Activated effector memory CD4-positive, alpha-beta T cell treated with Interleukin-2 at 50 U/mL for 16 hours (primary cell): ENCODE results near the gene ANKS1A.
"Not testable (repeated sequence)": the region's sequence is repeated elsewhere in the genome, so short reads cannot be mapped to it uniquely, and the experiment has no call there.

ENCODE experiments used
- DNase-seq: peaks from one replicate; pipeline ENCODE4 v3.0.0-alpha.2; 2020

The ANKS1A gene

GRCh38 chr6:34887753-34888513 is 1.1 kb upstream of the ANKS1A start, which contains the start of gene TAF11:
TAF11 (minus strand) TSS chr6:34888042; CDS start chr6:34887957, 85 bp downstream.
- DNase-seq: peak; percentile 80

DNA sequence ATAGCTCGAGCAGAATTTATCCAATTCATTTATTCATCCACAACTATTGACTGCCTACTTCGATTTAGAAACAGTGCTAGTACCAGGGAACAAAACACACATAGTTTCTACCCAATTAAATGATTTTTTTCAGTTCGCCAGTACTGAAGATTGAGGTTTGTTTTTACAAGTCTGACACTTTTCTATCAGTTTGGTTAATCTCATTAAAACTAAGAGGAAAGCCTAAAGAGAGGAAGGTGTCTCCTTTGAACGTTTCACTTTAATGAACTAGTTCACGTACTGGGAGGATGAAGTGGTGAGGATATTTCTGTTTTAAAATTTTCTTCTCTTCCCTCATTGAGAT is 570 bp upstream of the ANKS1A start:
- DNase-seq: no peak

DNA sequence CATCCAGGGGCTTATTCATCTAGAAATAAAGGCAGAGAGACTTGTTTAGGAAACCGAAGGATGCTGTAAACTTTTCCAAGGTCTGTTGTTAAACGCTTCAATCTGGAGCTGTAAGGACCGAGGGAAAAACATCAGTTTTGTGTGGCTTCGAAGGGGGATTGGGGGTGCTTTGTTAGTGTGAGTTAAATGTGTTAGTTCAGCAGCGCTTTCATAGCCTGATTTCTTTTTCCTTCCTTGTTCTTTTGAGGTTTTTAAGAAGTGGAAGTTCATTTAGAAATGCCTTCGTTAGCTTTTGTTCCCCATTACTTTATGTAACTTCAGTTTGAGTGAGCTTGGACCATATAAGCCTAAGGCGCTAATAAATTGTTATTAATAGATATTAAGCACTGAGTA is 1.5 kb downstream of the ANKS1A start:
- DNase-seq: no peak

GRCh38 chr6:34891296-34891695 is 2.2 kb downstream of the ANKS1A start:
- no peak for DNase-seq

DNA sequence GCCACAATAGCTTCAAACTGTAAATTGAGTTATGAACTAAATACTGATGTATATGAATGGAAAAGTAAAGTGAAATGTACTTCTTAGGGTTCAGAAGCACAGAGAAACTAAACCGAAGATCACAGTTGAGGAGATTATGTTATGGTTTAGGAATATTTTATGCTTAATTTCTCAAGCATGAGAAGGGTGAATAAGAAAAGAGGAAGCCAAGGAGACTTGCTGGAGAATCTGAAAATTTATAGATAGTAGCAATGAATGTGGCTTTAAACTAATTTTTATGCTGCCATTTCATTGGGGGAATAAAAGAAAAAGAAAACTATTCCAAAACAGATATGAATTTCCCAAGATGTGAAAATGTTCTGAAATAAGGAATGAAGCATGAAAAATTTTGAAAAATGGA is 5.6 kb downstream of the ANKS1A start:
- DNase-seq: no peak

- DNase-seq: no peak
Measured at GRCh38 chr6:34897130-34897529, 8.1 kb downstream of the ANKS1A start.

GRCh38 chr6:34897716-34898115 is 8.7 kb downstream of the ANKS1A start:
- DNase-seq: no peak

- not testable (repeated sequence) for DNase-seq
Measured at GRCh38 chr6:34899748-34900147, 10.7 kb downstream of the ANKS1A start.

DNA sequence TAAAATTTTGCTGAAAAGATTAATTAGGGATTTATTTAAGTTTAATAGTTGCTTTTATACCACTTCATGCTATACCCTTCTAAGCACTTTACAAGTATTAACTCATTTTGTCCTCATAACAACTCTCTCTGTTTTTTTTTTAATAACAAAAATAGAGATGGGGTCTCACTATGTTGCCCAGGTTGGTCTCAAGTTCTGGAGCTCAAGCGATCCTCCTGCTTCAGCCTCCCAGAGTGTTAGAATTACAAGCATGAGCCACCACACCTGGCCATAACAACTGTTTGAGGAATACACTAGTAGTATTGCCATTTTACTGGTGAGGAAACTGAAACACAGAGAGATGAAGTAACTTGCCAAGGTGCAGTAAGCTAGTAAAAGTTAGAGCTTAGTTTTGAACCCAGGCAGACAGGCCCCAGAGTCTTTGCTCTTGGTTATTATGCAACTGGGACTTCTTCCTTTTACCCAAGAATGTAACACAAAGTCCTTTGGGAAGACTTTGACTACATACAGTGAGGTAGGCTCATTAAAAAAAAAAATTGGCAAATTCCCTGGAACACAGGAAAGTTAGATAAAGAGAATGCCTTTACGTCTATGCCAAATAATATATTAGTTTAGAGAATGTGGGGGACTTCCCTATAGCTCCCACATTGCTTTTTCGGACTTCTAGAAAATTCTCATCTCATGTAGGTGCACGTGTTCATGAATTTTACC is 11.4 kb downstream of the ANKS1A start:
- no peak for DNase-seq

- no peak for DNase-seq
Measured at GRCh38 chr6:34901930-34902329, 12.9 kb downstream of the ANKS1A start.

DNA sequence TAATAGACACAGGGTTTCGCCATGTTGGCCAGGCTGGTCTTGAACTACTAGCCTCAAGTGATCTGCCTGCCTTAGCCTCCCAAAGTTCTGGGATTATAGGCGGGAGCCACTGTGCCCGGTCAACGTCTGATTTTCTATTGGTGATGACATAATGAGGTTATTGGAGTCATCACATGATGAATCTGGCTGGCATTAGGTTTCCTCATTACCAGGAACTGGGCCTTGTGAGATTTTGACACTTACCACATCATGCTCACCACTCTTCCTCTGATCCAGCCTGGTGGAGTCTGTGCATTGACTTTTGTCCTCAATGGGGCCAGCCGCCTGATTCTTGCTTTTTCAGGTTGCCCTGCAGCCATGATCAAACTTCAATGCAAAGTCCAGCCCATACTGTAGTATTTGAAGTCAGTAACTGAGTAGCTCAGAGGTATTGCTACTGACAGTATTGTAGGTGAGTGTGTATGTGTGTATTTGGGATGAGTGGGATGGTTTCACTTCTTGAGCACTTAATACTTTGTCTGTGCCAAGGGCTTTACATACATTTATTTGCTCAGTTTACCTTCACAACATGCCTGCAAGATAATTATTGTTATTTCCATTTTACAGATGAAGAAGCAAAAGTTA is 16.0 kb downstream of the ANKS1A start:
- DNase-seq: no peak

DNA sequence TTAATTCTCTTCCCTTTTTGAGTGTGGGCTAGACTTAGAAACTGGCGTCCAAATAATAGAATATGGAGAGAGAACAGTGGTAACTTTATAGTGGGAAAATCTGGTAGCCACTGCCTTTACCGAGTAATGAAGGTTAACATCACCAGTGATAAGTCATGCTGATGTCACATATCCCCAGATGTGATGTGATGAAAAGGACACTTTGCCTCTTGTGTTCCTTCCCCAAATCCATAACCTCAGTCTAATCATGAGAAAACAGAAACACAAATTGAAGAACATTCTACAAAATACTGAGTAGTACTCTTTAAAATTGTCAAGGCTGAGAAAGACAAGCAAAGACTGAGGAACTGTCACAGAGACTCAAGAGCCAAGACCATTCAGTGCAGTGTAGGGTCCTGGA is 17.8 kb downstream of the ANKS1A start:
- no peak for DNase-seq

DNA sequence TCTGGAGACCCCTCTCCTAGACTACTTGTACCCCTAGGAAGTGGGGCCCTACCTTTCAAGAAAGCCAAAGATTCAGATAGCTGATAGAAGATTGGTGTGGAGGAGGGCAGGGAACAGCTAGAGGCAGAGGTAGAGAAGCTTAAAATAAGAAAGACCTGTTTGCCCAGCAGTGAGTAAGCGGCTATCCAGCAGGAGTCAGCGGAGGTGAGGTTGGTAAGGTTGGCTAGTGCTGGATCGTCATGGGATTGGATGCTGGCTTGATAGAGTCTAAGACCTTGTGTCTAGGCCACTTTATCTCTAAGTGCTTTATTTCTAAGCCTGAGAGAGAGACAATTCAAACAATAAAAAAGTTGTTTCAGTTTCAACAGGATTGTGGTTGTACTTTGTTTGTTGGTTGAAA is 19.1 kb downstream of the ANKS1A start:
- DNase-seq: no peak

GRCh38 chr6:34909320-34909883 is 20.3 kb downstream of the ANKS1A start:
- DNase-seq: no peak

DNA sequence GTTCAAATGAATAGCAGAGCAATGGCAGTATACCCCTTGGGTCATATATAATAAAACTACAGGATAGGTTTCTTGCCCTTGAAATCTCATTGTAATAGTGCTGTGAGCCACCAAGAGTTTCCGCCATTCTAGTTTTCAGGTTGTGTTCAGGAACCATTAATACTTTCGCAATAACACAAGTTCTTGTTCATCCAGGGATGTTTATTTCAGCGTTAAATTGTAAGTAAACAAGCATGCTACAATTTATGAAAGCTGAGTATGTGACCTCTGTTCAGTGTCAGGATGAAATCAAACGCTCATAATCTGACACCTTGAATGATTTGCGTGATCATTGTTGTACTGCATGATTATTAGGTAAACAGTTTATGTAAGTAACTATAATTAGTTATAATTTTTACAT is 22.8 kb downstream of the ANKS1A start:
- no peak for DNase-seq

- peak; percentile 8 for DNase-seq
Measured at GRCh38 chr6:34912715-34913464, 23.8 kb downstream of the ANKS1A start.

- no peak for DNase-seq
Measured at GRCh38 chr6:34914358-34914757, 25.3 kb downstream of the ANKS1A start.

- no peak for DNase-seq
Measured at GRCh38 chr6:34916348-34916967, 27.4 kb downstream of the ANKS1A start.

DNA sequence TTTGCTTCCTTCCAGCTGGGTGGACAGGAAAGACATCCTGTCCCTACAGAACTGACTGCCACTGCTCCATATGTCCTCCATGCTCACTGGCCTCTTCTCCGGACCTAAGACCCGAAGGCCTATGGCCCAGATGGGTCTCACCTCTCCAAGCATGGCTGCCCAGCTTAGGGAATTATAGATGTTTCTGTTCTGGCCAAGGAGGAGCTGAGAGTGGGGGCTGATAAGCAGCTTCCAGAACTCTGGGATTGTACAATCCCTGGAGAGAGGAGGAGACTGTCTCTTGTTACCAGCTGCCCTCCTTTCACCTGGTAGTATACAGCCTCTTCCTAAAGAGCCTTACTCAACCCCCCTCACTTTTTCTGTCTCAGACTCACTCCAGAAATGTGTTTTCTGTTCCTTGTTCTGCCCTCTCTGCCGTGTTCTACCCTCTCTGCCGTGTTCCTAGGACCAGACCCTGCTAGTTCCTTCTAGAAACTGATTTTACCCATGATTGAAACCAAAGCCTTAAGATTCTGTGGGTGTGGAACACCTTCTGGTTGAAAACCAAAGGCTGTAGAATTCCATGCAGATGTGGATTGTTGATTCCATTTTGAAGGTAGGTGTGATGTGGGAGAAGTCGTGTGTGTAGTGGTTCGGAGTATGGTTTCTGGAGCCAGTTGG is 28.7 kb downstream of the ANKS1A start:
- no peak for DNase-seq

- no peak for DNase-seq
Measured at GRCh38 chr6:34919651-34920050, 30.6 kb downstream of the ANKS1A start.

- no peak for DNase-seq
Measured at GRCh38 chr6:34920097-34920496, 31.0 kb downstream of the ANKS1A start.

DNA sequence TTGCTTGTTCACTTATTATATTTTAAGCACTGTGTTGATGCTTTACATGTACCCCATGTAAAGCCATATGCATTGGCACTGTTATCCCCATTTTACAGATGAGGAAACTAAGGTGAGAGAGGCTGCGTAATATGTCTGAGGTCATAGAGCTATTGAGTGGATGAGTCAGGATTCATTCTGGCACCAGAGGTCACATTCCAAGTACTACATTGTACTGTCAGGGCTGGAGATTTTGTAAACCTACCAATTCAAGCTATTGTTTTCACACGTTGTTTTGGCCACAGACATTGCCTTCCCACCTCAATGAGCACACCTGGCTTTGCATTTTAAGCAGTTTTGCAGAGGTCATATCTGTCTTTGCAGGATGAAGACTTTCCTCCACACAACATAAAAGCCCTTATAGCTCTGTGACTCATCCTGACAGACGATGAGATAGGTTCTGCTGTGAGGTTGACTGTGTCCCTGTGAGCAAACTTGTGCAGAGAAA is 33.2 kb downstream of the ANKS1A start:
- no peak for DNase-seq
